ENCODE measurements around the gene INSR.
A peak's percentile ranks its signal among the peaks of the same experiment; 100 is the strongest.
"Not testable (repeated sequence)": the region's sequence is repeated elsewhere in the genome, so short reads cannot be mapped to it uniquely, and the experiment has no call there.

The INSR gene

GRCh38 chr19:7258041-7258839, 36.0 kb downstream of the INSR start:
- no peak for DNase-seq (ENCODE audit: low spot score)

DNA sequence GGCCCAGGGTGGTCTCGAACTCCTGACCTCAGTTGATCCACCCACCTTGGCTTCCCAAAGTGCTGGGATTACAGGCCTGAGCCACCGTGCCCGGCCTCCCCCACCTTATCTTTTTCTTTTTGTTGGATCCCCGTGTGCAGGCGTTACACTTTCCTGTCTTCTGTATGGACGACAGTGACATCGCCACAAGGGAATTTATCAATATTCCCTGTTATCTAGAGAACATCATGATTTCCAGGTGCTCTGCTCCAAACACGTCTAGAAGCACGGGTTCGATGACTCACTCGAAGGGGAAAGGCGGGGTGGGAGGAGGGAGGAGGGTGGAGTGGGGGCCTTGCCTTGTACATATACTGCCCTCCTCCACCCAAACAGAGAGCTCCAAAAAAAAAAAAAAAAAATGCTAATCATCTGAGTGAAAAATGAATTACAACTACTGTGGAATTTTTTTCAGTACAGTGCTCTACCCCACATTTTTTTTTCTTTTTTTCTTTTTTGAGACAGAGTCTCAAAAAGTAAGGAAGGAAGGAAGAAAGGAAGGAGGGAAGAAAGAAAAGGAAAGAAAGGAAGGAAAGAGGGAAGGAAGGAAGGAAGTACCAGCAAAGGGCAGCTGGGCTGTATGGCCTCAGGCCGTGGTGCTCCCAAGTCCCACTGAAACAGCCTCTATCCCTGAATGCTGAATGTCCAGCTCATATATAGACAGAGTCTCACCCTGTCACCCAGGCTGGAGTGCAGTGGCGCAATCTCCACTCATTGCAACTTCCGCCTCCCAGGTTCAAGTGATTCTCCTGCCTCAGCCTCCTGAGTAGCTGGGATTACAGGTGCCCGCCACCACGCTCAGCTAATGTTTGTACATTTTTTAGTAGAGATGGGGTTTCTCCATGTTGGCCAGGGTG, 36.8 kb downstream of the INSR start:
- no peak for DNase-seq (ENCODE audit: low spot score)

DNA sequence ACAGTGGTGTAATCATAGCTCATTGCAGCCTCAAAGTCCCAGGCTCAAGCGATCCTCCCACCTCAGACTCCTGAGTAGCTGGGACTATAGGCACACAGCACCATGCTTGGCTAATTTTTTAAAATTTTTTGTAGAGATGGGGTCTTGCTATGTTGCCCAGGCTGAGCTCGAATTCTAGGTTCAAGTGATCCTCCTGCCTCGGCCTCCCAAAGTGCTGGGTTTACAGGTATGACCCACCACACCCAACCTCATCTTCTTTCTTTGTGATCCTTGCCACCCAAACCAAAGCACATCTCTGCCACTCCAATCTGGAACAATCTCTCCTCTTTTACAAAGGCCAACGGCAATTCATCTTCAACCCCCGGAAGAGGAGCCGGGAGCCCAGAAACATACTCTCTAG, 38.6 kb downstream of the INSR start:
- DNase-seq (ENCODE audit: low spot score) = no peak

DNA sequence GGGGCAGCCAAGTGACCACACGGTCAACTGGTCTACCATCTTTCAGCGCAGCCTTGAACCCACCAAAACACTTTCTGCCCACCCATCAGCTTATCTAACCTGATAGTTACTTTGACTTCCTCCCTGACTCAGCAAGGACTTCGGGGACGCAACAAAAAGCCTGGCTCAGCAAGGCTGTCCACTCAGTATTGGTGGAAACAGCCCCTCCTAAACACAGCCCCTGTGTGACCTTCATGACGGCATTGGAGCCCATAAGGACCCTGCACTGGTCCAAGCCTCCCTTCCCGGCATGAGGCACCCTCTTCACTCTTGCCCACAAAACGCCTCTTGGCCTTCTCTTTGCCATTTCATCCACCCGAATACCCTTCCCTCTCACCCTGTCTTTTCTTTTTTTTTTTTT, 39.1 kb downstream of the INSR start:
- no peak for DNase-seq (ENCODE audit: low spot score)

- no peak for DNase-seq (ENCODE audit: low spot score)
These were observed 39.6 kb downstream of the INSR start for GRCh38 chr19:7254590-7254989.

DNA sequence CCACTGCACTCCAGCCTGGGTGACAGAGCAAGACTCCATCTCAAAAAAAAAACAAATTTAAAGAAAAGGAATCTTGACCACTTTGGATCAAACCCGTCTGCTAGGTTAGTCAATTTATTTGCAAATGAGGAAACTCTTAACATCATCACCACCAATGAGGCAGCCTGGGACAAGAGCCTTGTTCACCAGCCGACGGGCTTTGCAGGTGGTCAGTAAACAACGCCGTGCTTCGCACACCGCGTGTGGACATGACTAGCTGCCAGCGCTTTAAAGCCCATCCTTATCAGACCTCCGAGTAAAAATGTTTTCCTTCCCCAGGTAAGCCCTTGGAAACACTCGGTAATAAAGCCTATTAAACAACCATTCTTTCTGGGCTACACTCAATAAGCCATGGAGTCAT, 41.9 kb downstream of the INSR start:
- no peak for DNase-seq (ENCODE audit: low spot score)

DNA sequence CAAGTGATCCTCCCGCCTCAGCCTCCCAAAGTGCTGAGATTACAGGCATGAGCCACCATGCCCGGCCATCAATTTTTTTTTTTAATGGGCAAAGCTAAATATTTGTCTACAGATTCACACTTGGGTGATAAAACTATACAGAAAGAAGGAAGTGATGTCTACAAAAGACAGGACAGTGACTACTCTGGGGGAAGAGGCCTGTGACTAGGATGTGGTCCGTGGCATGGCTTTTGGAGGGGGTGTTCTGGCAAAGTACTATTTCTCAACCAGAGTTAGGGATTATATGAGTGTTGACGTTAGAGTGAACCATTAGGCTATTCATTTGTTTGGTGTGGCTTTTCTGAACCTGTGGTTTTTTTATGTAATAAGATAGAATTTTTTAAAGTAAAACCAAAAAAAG, 42.7 kb downstream of the INSR start:
- no peak for DNase-seq (ENCODE audit: low spot score)

GRCh38 chr19:7250951-7251350, 43.3 kb downstream of the INSR start:
- DNase-seq (ENCODE audit: low spot score) = no peak

GRCh38 chr19:7250057-7250596, 44.1 kb downstream of the INSR start:
- DNase-seq (ENCODE audit: low spot score) = no peak

GRCh38 chr19:7247155-7247554, 47.1 kb downstream of the INSR start:
- no peak for DNase-seq (ENCODE audit: low spot score)

DNA sequence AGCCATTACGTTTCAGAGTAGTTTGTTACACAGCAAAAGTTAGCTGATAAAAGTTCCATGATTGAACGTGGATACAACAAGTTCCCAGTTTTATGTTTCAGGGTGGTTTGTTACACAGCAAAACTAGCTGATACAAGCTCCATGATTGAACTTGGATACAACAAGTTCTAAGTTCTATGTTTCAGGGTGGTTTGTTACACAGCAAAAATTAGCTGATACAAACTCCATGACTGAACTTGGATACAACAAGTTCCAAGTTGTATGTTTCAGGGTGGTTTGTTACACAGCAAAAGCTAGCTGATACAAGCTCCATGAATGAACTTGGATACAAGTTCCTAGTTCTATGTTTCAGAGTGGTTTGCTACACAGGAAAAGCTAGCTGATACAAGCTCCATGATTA, 47.6 kb downstream of the INSR start:
- DNase-seq (ENCODE audit: low spot score) = no peak

GRCh38 chr19:7242601-7243258, 51.5 kb downstream of the INSR start:
- DNase-seq (ENCODE audit: low spot score) = peak; percentile 90

DNA sequence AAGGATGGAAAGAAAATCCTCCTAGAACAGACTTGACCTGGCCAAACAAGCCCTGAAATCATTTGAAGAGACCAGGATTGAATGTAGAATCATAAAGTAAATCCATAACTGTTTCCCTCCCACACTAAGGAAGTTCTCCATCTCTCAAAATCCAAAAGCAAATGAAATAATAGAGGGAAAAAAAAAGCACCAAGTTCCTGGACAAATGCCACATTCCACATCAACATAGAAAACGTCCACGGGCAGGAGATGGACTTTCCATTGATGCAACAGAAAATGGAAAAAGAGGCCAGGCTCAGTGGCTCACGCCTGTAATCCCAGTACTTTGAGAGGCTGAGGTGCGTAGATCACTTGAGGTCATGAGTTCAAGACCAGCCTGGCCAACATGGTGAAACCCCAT, 56.2 kb downstream of the INSR start:
- no peak for DNase-seq (ENCODE audit: low spot score)

- DNase-seq (ENCODE audit: low spot score) = no peak
These were observed 58.1 kb downstream of the INSR start for GRCh38 chr19:7236153-7236552.

DNA sequence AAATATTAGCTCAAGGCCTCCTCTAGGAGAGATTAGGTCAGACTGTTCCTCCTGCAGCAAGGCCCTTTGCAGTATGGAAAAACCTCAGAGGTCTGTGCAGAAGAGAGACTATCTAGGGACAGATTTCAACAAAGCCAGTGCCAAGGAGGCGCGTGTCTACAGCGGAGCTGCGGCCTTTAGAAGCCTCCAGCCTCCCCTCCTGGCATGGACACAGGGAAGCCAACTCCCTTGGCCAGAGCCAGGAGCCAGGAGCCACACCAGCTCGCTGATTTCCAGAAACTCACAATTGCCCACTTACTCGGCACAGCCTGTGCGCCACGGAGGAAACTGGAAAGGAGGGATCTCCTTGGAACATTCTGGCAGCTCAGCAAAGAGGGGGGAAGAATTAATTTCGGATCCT, 63.4 kb downstream of the INSR start:
- no peak for DNase-seq (ENCODE audit: low spot score)

GRCh38 chr19:7229735-7230134, 64.5 kb downstream of the INSR start:
- DNase-seq (ENCODE audit: low spot score) = no peak

DNA sequence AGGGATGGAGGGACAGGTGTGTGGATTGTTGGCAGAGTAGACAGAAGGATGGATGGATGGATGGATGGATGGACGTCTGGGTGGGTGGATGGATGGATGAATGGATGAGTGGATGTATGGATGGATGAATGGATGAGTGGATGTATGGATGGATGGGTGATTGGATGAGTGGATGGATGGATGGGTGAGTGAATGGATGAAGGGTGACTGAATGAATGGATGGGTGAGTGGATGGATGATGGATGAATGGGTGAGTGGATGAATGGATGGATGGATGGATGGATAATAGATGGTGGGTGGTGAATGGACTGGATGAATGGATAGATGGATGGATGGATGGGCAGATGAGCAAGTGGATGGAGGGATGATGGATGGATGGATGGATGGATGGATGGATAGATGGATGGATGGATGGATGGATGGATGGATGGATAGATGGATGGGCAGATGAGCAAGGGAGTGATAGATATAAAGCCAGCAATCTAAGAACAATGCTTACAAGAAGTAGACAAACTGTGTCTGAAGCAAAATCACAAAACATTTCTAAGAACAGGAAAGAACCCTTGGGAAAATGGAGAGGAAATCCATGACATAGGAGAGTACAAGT, 65.2 kb downstream of the INSR start:
- no peak for DNase-seq (ENCODE audit: low spot score)

DNA sequence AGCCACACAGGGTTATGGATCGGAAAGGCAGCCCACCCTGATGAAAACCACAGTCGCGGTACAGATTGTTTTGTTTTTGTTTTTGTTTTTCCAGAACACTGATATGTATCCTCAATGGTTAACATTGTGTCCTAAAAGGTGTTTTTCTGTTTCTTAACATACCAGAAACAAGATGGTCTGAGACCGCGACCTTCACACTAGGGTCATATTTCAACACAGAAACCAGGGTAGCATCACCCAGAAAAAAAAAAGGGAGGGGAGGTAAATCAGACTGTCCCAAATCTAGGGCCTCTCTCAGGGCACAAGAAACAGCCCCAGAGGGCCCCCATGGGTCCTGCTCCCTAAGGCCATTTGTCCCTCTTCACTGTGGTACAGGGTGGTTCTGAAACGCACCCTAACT, 66.5 kb downstream of the INSR start:
- DNase-seq (ENCODE audit: low spot score) = no peak

DNA sequence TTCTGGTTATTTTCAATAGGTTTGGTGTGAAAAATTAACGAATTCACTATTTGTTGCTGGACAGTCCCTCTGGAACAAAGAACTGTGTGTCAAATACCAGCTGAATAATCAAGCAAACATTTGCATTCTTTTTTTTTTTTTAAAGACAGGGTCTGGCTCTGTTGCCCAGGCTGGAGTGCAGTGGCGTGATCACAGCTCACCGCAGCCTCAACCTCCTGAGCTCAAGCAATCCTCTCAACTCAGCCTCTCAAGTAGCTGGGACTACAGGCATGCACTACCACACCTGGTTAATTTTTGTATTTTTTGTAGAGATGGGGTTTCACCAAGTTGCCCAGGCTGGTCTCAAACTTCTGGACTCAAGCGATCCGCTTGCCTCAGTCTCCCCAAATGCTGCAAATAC, 67.1 kb downstream of the INSR start:
- not testable (repeated sequence) for DNase-seq (ENCODE audit: low spot score)

GRCh38 chr19:7226739-7227138, 67.5 kb downstream of the INSR start:
- DNase-seq (ENCODE audit: low spot score) = no peak

GRCh38 chr19:7225741-7226140, 68.5 kb downstream of the INSR start:
- DNase-seq (ENCODE audit: low spot score) = no peak

DNA sequence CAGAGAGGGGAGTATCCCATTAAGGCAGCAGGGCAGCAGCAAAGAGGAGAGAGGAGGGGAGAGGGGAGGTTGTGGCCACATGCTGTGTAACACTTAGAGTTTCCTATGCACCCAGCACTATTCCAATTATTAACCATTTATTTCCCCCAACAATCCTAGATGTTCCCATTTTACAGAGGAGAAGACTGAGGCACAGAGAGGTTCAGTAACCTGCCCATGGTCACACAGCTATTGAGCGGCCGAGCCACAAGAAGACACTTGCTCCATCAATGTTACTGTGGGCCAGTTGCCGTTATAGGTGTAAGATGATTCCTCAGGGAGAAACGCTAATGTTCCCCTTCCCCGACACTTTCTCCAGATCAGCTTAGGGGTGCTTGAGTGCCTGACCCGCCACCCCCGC, 69.2 kb downstream of the INSR start:
- DNase-seq (ENCODE audit: low spot score) = no peak

Data from hepatic stellate cell (primary cell).